Measurements from ENCODE around the gene LARGE2.

Gene LARGE2

GRCh38 chr11:45926001-45926401, 3.5 kb downstream of the LARGE2 start:
- no peak for DNase-seq (ENCODE audit: low read depth, low spot score)
- H3K4me3 ChIP-seq (ENCODE audit: low read length), result no peak overlapping the region

GRCh38 chr11:45926536-45927331, 4.3 kb downstream of the LARGE2 start:
- DNase-seq (ENCODE audit: low read depth, low spot score), result no peak
- H3K4me3 ChIP-seq (ENCODE audit: low read length), result no peak overlapping the region

- no peak overlapping the region for H3K4me3 ChIP-seq (ENCODE audit: low read length)
- DNase-seq (ENCODE audit: low read depth, low spot score), result no peak
These were observed 4.9 kb downstream of the LARGE2 start for GRCh38 chr11:45927332-45927683.

GRCh38 chr11:45927684-45928413, 5.4 kb downstream of the LARGE2 start:
- H3K4me3 ChIP-seq (ENCODE audit: low read length), result no peak overlapping the region
- DNase-seq (ENCODE audit: low read depth, low spot score), result no peak

GRCh38 chr11:45928535-45929215, 6.2 kb downstream of the LARGE2 start:
- no peak overlapping the region for H3K4me3 ChIP-seq (ENCODE audit: low read length)
- no peak for DNase-seq (ENCODE audit: low read depth, low spot score)

- DNase-seq (ENCODE audit: low read depth, low spot score), result no peak
- H3K4me3 ChIP-seq (ENCODE audit: low read length), result no peak overlapping the region
These were observed 7.1 kb downstream of the LARGE2 start for GRCh38 chr11:45929486-45930030.

- no peak overlapping the region for H3K4me3 ChIP-seq (ENCODE audit: low read length)
- peak; percentile 61 for DNase-seq (ENCODE audit: low read depth, low spot score)
These were observed 7.8 kb downstream of the LARGE2 start for GRCh38 chr11:45930031-45930794.

- no peak overlapping the region for H3K4me3 ChIP-seq (ENCODE audit: low read length)
- no peak for DNase-seq (ENCODE audit: low read depth, low spot score)
These were observed 8.6 kb downstream of the LARGE2 start for GRCh38 chr11:45930951-45931570.

GRCh38 chr11:45931739-45932138, 9.3 kb downstream of the LARGE2 start:
- no peak for DNase-seq (ENCODE audit: low read depth, low spot score)
- H3K4me3 ChIP-seq (ENCODE audit: low read length), result no peak overlapping the region

GRCh38 chr11:45932217-45932616, 9.8 kb downstream of the LARGE2 start:
- H3K4me3 ChIP-seq (ENCODE audit: low read length), result no peak overlapping the region
- DNase-seq (ENCODE audit: low read depth, low spot score), result no peak

- DNase-seq (ENCODE audit: low read depth, low spot score), result no peak
- H3K4me3 ChIP-seq (ENCODE audit: low read length), result no peak overlapping the region
These were observed 10.8 kb downstream of the LARGE2 start for GRCh38 chr11:45933131-45933831.

GRCh38 chr11:45933846-45934579, 11.6 kb downstream of the LARGE2 start:
- no peak for DNase-seq (ENCODE audit: low read depth, low spot score)
- H3K4me3 ChIP-seq (ENCODE audit: low read length), result no peak overlapping the region

GRCh38 chr11:45934580-45935318, 12.3 kb downstream of the LARGE2 start:
- H3K4me3 ChIP-seq (ENCODE audit: low read length), result no peak overlapping the region

GRCh38 chr11:45935349-45936064, 13.1 kb downstream of the LARGE2 start:
- no peak overlapping the region for H3K4me3 ChIP-seq (ENCODE audit: low read length)
- DNase-seq (ENCODE audit: low read depth, low spot score), result no peak

More at GRCh38 chr11:45934580-45935318, 12.3 kb downstream of the LARGE2 start:
- no peak for DNase-seq (ENCODE audit: low read depth, low spot score)

- no peak overlapping the region for H3K4me3 ChIP-seq (ENCODE audit: low read length)
- DNase-seq (ENCODE audit: low read depth, low spot score), result no peak
These were observed 14.1 kb downstream of the LARGE2 start for GRCh38 chr11:45936511-45937054.

- no peak overlapping the region for H3K4me3 ChIP-seq (ENCODE audit: low read length)
- no peak for DNase-seq (ENCODE audit: low read depth, low spot score)
These were observed 15.5 kb downstream of the LARGE2 start for GRCh38 chr11:45937916-45938315.

Data from Jurkat, Clone E6-1 (cell line).